Skin of body (tissue), 2 donors: ENCODE results near the gene ATP1A3. TPM values are rescaled to one million over a fixed set of nuclear protein-coding genes. Genes with fewer than 3 reads are reported as not detected.
"Not testable (repeated sequence)": the region's sequence is repeated elsewhere in the genome, so short reads cannot be mapped to it uniquely, and the experiment has no call there.

Experiments used
- DNase-seq: peaks from one replicate; lab custom pipeline; 2025; lab: John Stamatoyannopoulos, UW
- total RNA-seq: library from RNA; depleted of rRNA; stranded (reverse); fragments of >200 nt; gene quantifications from one replicate; pipeline ENCODE4 v1.2.3, GENCODE V29; 2014

Gene ATP1A3
- total RNA-seq, 1 donor from 2014 or later = not detected

- no peak for DNase-seq
These were observed 16.5 kb upstream of the ATP1A3 start for GRCh38 chr19:42010245-42011126.

DNA sequence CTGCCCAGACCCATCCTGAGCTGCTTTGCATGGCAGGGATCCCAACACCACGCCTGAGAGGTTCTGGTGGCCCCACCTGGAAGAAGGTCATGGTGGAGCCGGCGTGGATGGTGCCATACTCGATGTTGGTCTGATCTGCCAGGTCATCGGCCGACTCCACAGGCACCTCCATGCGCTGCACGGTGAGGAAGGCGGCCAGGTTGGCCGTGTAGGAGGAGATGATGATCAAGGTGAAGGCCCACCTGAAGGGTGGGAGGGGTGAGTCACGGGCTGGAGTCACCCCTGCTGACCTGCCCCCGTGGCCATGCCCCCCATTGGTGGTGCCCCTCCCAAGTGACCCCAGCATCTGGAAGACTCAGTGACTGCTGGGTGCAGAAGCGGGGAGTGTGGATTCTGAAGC lies 12.5 kb upstream of the ATP1A3 start:
- no peak for DNase-seq

GRCh38 chr19:42005504-42005903 lies 11.5 kb upstream of the ATP1A3 start:
- DNase-seq = no peak

GRCh38 chr19:42003506-42004294 lies 9.7 kb upstream of the ATP1A3 start:
- DNase-seq = no peak

GRCh38 chr19:41999878-42000208 lies 5.8 kb upstream of the ATP1A3 start:
- no peak for DNase-seq

GRCh38 chr19:41999071-41999877 lies 5.2 kb upstream of the ATP1A3 start:
- no peak for DNase-seq

GRCh38 chr19:41998246-41999020 lies 4.4 kb upstream of the ATP1A3 start:
- no peak for DNase-seq

- DNase-seq = no peak
These were observed 3.8 kb upstream of the ATP1A3 start for GRCh38 chr19:41997851-41998229.

DNA sequence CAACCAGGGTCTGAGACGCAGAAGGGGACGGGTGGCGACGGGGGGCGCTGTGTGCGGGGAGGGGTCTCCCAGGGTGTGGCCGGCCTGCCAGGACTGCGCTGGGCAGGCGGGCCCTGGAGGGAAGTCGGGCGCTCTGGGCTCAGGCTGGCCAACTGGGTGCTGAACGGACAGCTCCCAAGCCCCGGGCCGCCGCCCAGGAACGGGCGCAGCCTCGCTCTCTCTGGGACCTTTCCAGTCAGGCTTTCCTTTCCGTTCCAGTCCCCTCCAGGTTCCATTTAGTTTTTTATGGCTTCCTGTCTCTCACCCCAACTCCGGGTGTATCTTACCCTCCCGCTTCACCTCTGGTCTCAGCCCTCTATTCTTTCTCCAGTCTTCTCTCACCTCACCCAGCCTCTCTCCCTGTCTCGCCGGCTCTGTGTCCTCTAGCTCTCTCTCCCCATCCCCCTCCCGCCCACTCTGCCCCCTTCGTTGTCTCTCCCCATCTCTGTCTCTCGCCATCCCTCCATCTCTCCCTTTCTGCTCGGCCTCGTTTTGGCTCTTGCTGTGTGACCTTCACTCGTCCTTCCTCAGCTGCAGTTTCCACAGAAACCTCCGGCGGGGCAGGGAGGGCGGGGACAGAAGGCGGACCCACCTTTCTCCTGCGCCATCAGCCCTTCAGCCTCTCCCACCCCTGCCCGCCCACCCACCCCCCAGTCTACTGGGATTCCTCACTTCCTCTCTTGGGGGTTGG lies 3.3 kb upstream of the ATP1A3 start:
- no peak for DNase-seq

DNA sequence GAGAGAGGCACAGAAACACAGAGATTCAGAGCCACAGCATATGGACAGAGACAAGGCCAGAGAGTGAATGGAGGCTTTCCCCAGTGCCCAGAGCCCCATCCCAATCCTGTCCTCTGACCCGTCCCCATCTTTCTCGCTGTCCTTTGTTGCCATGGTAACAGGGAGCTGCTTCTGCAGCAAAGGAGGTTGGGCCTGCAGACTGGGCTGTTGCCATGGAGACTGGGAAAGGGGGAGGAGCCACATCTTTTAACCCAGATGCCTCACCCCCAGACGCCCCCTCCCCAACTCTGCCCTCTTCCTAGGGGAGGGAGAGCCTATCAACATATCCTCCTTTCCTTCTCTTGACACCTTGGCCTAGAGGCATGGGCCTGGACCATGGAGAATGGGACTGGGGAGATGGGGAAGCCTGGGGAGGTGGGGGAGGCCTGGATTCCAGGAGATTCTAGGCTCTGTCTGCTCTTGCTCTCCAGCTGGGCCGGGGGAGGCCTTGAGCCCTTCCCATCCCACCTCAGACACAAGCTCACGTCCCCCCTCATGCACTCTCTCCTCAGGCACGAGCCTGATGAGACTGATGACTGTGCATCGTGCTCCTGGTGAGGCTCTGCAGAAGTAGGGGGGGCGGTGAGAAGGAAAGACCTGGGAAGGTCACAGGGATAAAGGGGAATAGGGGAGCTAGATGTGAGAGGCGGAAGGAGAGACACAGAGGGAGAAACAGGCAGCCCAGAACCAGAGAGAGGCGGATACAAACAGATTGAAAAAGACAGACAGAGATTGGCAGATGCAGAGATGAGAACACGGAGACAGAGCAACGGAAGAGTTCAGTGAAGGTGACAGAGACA lies 2.1 kb upstream of the ATP1A3 start:
- DNase-seq = no peak

- DNase-seq = no peak
These were observed 1.2 kb upstream of the ATP1A3 start for GRCh38 chr19:41994994-41995958.

DNA sequence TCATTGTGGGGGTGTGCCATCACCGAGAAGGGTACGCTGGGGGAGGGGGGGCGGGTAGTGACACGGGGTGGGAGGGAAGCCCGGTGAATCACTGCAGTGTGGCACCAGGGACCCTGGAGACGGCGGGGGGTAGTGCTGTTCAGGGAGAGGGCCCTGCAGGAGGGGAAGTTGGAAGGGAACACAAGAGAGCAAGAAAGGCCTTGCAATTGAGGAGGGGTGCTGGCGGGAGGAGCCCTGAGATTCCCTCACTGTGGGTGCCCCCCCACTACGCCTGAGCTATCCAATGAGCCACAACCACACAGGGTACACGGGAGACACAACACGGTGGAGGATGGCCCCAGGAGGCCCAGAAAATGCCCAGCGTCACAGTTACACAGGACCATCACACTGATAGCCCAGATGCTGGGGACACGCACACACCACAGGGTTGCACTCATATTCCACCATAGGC lies 516 bp upstream of the ATP1A3 start:
- DNase-seq = no peak

DNA sequence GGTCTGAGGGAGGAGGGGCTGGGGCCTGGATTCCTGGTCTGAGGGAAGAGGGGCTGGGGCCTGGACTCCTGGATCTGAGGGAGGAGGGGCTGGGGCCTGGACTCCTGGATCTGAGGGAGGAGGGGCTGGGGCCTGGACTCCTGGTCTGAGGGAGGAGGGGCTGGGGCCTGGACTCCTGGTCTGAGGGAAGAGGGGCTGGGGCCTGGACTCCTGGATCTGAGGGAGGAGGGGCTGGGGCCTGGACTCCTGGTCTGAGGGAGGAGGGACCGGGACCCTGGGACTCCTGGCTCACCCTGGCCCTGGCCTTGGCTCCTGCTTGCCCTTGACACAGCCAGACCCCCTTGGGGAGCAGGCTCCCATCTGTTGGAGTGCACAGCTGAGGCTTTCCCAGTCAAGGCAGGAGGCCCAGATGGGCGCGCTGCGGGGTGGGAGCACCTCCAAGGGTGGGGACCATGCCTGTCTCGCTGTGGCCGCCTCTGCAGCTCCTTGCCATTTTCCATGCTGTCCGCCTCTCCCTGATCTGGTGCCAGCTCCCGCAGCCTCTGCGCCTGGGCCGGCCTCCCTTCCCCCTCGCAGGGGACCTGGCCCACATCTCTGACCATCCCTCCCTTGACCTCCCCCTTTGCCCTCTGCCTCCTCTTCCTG lies 2.0 kb downstream of the ATP1A3 start:
- not testable (repeated sequence) for DNase-seq

GRCh38 chr19:41991025-41991424 lies 3.0 kb downstream of the ATP1A3 start:
- DNase-seq = no peak

- DNase-seq = no peak
These were observed 3.4 kb downstream of the ATP1A3 start for GRCh38 chr19:41990615-41991014.

DNA sequence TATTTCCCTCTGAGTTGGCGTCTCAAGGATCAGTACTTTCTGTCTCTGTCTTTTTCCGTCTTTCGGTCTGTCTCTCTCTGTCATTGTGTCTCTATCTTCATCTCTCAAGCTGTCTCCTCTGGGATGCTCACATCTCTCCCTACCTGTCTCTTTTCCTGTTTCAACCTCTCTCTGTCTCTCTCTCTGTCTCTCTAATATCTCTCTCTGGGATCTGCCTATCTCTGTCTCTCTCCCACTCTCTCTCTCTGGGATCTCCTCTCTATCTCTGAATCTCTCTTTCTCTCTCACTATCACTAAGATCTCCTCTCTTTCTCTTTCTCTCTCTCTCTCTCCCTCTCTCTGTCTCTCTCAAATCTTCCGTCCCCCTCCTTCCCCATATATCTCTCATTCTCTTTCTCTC lies 4.0 kb downstream of the ATP1A3 start:
- no peak for DNase-seq

GRCh38 chr19:41988947-41989346 lies 5.1 kb downstream of the ATP1A3 start:
- DNase-seq = no peak
